Measurements from ENCODE around the gene CWC25. TPM values are rescaled to one million over a fixed set of nuclear protein-coding genes. Genes with fewer than 3 reads are reported as not detected.

The CWC25 gene
- total and polyA plus RNA-seq, 2 of the 13 experiments (the other 11 are each of a cell fraction or from before 2014, with no cell fraction given) = 15.6 to 22.7 TPM

DNA sequence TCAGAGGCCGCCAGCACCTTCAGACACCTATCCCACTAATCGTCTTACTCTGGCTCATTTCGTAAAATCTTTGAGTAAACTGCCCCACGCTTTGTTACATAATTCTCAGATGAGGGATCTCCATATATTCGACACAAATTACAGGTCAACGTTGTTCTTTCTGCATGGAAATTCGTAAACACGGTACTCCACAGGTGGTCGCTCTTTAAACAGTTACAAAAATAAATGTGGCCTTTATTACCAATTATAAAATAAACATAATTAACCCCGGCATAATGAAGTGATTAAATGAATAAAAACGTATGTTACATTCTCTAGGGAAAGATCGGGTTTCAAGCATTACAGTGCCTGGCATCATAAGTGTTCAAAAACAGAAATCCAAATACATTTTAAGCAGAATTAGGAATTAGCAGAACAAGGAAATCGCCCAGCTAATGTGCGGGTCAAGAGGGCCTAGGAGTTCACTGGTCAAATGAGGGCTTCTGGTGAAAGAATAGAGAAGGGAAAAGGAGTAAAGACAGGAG is 24.8 kb downstream of the CWC25 start (continued):
- TF ChIP-seq KIAA2018 (CRISPR knock-in tag; IDR thresholded peaks at IDR 0.05; ENCODE audit: borderline replicate concordance) = no peak
- TF ChIP-seq ZNF124 (CRISPR knock-in tag; IDR thresholded peaks at IDR 0.05) = 0 out of 2 replicates have a peak, but pooled peaks have one; percentile 11
- TF ChIP-seq ZNF75D (CRISPR knock-in tag; IDR thresholded peaks at IDR 0.05; ENCODE audit: borderline replicate concordance) = no peak
- no peak for TF ChIP-seq AGO2 (optimal IDR thresholded peaks at IDR 0.05; ENCODE audit: low read depth, low read length)
- TF ChIP-seq, protein P1, sequence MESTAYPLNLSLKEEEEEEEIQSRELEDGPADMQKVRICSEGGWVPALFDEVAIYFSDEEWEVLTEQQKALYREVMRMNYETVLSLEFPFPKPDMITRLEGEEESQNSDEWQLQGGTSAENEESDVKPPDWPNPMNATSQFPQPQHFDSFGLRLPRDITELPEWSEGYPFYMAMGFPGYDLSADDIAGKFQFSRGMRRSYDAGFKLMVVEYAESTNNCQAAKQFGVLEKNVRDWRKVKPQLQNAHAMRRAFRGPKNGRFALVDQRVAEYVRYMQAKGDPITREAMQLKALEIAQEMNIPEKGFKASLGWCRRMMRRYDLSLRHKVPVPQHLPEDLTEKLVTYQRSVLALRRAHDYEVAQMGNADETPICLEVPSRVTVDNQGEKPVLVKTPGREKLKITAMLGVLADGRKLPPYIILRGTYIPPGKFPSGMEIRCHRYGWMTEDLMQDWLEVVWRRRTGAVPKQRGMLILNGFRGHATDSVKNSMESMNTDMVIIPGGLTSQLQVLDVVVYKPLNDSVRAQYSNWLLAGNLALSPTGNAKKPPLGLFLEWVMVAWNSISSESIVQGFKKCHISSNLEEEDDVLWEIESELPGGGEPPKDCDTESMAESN (CRISPR knock-in tag; conservative IDR thresholded peaks at IDR 0.05) = no peak
- TF ChIP-seq ZNF577 (CRISPR knock-in tag; IDR thresholded peaks at IDR 0.05; ENCODE audit: borderline replicate concordance, low read depth) = no peak
- TF ChIP-seq ZNF3 (CRISPR knock-in tag; IDR thresholded peaks at IDR 0.05) = no peak
- TF ChIP-seq ZBTB42 (CRISPR knock-in tag; IDR thresholded peaks at IDR 0.05) = no peak
- TF ChIP-seq, protein P2, sequence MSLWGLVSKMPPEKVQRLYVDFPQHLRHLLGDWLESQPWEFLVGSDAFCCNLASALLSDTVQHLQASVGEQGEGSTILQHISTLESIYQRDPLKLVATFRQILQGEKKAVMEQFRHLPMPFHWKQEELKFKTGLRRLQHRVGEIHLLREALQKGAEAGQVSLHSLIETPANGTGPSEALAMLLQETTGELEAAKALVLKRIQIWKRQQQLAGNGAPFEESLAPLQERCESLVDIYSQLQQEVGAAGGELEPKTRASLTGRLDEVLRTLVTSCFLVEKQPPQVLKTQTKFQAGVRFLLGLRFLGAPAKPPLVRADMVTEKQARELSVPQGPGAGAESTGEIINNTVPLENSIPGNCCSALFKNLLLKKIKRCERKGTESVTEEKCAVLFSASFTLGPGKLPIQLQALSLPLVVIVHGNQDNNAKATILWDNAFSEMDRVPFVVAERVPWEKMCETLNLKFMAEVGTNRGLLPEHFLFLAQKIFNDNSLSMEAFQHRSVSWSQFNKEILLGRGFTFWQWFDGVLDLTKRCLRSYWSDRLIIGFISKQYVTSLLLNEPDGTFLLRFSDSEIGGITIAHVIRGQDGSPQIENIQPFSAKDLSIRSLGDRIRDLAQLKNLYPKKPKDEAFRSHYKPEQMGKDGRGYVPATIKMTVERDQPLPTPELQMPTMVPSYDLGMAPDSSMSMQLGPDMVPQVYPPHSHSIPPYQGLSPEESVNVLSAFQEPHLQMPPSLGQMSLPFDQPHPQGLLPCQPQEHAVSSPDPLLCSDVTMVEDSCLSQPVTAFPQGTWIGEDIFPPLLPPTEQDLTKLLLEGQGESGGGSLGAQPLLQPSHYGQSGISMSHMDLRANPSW (CRISPR knock-in tag; IDR thresholded peaks at IDR 0.05; ENCODE audit: borderline replicate concordance) = no peak
- TF ChIP-seq, protein P3, sequence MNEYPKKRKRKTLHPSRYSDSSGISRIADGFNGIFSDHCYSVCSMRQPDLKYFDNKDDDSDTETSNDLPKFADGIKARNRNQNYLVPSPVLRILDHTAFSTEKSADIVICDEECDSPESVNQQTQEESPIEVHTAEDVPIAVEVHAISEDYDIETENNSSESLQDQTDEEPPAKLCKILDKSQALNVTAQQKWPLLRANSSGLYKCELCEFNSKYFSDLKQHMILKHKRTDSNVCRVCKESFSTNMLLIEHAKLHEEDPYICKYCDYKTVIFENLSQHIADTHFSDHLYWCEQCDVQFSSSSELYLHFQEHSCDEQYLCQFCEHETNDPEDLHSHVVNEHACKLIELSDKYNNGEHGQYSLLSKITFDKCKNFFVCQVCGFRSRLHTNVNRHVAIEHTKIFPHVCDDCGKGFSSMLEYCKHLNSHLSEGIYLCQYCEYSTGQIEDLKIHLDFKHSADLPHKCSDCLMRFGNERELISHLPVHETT (CRISPR knock-in tag; conservative IDR thresholded peaks at IDR 0.05) = no peak
- no peak for TF ChIP-seq NFYB (CRISPR knock-in tag; IDR thresholded peaks at IDR 0.05)
- no peak for TF ChIP-seq TMF1 (CRISPR knock-in tag; IDR thresholded peaks at IDR 0.05; ENCODE audit: low read depth)
- TF ChIP-seq MTF2 (CRISPR knock-in tag; IDR thresholded peaks at IDR 0.05; ENCODE audit: borderline replicate concordance) = no peak
- TF ChIP-seq ZC3H4 (CRISPR knock-in tag; IDR thresholded peaks at IDR 0.05; ENCODE audit: borderline replicate concordance) = no peak
- no peak for TF ChIP-seq RFX1 (IDR thresholded peaks at IDR 0.05)
- no peak for TF ChIP-seq CBFB (CRISPR knock-in tag; IDR thresholded peaks at IDR 0.05)

Measured in HepG2 (cell line).